Bronchial epithelial cell (primary cell): ENCODE results near the gene SHC2. TPM values are rescaled to one million over a fixed set of nuclear protein-coding genes. Genes with fewer than 3 reads are reported as not detected.
"Not testable (repeated sequence)": the region's sequence is repeated elsewhere in the genome, so short reads cannot be mapped to it uniquely, and the experiment has no call there.

Source experiments
- DNase-seq: peaks from one replicate; pipeline ENCODE4 v3.0.0-alpha.2; 2010; ENCODE audit warnings: low read depth
- FAIRE-seq: peaks from 2 replicates; lab custom pipeline; 2011; peaks lifted over from hg19 to GRCh38; lab: Jason Lieb, UNC
- H3K27me3 ChIP-seq: 2 replicates; pipeline ENCODE4 v1.5.1; 2011; ENCODE audit warnings: low read length; ENCODE audit not compliant: control insufficient read depth, insufficient read depth
- H3K36me3 ChIP-seq: 2 replicates; pipeline ENCODE4 v1.5.1; 2011; ENCODE audit warnings: low read length; ENCODE audit not compliant: control insufficient read depth, insufficient read depth
- H3K4me3 ChIP-seq: 2 replicates; pipeline ENCODE4 v1.5.1; 2011; ENCODE audit warnings: mild to moderate bottlenecking, low read depth, low read length, control low read depth
- total RNA-seq: library from RNA; depleted of rRNA; stranded (reverse); fragments of >200 nt; gene quantifications from 2 replicates; pipeline ENCODE4 v1.2.1, GENCODE V29; 2014
- TF ChIP-seq, protein P1 (sequence below): IDR thresholded peaks from 2 replicates; pipeline ENCODE4 v1.5.1; 2011; ENCODE audit warnings: mild to moderate bottlenecking, moderate library complexity, low read length, control low read depth, inconsistent platforms; ENCODE audit not compliant: insufficient read depth, severe bottlenecking

Gene SHC2
- total RNA-seq, 1 donor from 2014 or later = under 0.01 TPM

GRCh38 chr19:399370-399769, 61.5 kb downstream of the SHC2 start:
- no peak for DNase-seq
- H3K36me3 ChIP-seq = no peaks in the 10 kb centered on the region
- no peak for FAIRE-seq
- TF ChIP-seq, protein P1, sequence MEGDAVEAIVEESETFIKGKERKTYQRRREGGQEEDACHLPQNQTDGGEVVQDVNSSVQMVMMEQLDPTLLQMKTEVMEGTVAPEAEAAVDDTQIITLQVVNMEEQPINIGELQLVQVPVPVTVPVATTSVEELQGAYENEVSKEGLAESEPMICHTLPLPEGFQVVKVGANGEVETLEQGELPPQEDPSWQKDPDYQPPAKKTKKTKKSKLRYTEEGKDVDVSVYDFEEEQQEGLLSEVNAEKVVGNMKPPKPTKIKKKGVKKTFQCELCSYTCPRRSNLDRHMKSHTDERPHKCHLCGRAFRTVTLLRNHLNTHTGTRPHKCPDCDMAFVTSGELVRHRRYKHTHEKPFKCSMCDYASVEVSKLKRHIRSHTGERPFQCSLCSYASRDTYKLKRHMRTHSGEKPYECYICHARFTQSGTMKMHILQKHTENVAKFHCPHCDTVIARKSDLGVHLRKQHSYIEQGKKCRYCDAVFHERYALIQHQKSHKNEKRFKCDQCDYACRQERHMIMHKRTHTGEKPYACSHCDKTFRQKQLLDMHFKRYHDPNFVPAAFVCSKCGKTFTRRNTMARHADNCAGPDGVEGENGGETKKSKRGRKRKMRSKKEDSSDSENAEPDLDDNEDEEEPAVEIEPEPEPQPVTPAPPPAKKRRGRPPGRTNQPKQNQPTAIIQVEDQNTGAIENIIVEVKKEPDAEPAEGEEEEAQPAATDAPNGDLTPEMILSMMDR = no peak
- H3K4me3 ChIP-seq = no peak overlapping the region
- H3K27me3 ChIP-seq = no peaks in the 10 kb centered on the region

GRCh38 chr19:398719-399118, 62.1 kb downstream of the SHC2 start:
- Histone ChIP-seq H3K27me3 (no peaks in the 10 kb centered on the region), H3K4me3 (no peak overlapping the region), H3K36me3 (no peaks in the 10 kb centered on the region)
- TF ChIP-seq, protein P1 = no peak
- FAIRE-seq = no peak
- DNase-seq = no peak

DNA sequence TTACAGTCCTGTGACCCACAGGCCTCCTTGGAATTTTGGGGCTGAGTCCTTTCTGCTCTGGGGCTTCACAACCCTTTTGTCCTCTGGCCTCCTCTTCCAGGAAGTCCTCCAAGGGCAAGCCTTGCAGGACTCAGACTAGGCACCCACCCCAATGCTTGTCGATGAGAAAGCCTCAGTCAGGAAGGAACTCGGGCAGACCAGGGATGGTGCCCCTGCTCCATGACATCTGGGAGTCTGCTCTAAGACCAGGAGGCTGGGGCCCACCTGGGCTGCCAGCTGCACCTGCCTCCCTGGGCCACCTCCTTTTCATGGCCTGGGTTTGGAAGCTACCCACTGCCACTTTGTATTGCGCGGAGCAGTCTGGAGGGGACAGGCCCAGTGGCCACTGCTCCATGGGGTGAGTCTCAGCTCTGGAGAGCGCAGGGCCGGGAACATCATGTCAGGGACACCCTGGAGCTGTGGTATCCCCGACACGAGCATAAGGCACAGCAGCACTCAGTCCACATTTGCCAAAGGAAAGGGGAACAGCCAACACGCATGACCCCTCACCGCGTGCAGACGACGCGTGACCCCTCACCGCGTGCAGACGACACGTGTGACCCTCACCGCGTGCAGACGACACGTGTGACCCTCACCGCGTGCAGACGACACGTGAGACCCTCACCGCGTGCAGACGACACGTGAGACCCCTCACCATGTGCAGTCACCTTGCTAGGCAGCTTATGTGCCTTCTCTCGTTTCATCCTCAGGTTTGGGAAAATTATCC, 62.7 kb downstream of the SHC2 start:
- TF ChIP-seq, protein P1 = no peak
- no peaks in the 10 kb centered on the region for H3K27me3 ChIP-seq
- no peaks in the 10 kb centered on the region for H3K36me3 ChIP-seq
- no peak overlapping the region for H3K4me3 ChIP-seq
- DNase-seq = no peak
- peak; percentile 88 for FAIRE-seq

DNA sequence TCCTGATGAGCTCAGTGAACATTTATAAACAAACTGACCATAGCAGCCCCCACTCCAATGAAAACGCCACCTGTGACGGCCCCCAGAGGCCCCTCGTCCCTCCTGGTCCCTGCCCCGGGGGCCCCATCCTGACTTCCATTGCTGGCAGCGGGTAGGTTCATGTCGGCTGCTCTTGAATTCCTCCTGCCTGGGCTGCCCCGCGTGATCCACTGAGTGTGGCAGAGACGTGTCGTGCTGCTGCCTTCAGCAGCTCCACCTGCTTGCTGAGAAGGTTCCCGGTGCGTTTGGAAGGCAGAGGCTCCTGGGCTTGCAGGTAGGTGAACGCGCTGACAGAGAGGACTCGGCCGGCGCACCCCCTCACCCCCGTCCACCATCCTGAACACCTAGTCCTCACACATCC, 63.5 kb downstream of the SHC2 start:
- FAIRE-seq (no peak), DNase-seq (no peak)
- Histone ChIP-seq H3K27me3 (no peaks in the 10 kb centered on the region), H3K4me3 (no peak overlapping the region), H3K36me3 (no peaks in the 10 kb centered on the region)
- TF ChIP-seq, protein P1 = no peak

DNA sequence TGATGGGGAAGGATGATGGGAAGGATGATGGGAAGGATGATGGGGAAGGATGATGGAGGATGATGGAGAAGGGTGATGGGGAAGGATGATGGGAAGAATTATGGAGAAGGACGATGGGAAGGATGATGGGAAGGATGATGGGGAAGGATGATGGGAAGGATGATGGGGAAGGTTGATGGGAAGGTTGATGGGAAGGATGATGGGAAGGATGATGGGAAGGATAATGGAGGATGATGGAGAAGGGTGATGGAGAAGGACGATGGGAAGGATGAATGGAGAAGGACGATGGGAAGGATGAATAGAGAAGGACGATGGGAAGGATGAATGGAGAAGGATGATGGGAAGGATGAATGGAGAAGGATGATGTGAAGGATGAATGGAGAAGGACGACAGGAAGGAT, 65.4 kb downstream of the SHC2 start:
- H3K4me3 ChIP-seq = no peak overlapping the region
- FAIRE-seq (no peak), DNase-seq (no peak)
- no peaks in the 10 kb centered on the region for H3K36me3 ChIP-seq
- TF ChIP-seq, protein P1 = no peak
- H3K27me3 ChIP-seq = no peaks in the 10 kb centered on the region

GRCh38 chr19:394857-395256, 66.0 kb downstream of the SHC2 start:
- H3K27me3 ChIP-seq, H3K36me3 ChIP-seq, DNase-seq, H3K4me3 ChIP-seq, FAIRE-seq: not testable (repeated sequence)

DNA sequence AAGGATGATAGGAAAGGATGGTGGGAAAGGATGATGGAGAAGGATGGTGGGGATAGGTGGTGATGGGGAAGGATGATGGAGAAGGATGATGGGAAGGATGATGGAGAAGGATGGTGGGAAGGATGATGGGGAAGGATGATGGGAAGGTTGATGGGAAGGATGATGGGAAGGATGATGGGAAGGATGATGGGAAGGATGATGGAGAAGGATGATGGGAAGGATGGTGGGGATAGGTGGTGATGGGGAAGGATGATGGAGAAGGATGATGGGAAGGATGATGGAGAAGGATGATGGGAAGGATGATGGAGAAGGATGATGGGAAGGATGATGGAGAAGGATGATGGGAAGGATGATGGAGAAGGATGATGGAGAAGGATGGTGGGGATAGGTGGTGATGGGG, 67.3 kb downstream of the SHC2 start:
- not testable (repeated sequence) for H3K4me3 ChIP-seq, H3K36me3 ChIP-seq, FAIRE-seq, DNase-seq, H3K27me3 ChIP-seq
